GM21619 (cell line): ENCODE results near the gene JTB.

Experiments
- ATAC-seq: cut with Tn5 transposase; IDR thresholded peaks from one replicate; pipeline ENCODE4 v1.9.1; 2021; ENCODE audit not compliant: unreplicated experiment

JTB gene

GRCh38 chr1:153956997-153957715 lies 20.3 kb downstream of the JTB start:
- no peak for ATAC-seq

- no peak for ATAC-seq
Measured at GRCh38 chr1:153954826-153955225, 22.6 kb downstream of the JTB start.

- no peak for ATAC-seq
Measured at GRCh38 chr1:153953859-153954365, 23.6 kb downstream of the JTB start.

GRCh38 chr1:153951801-153952200 lies 25.7 kb downstream of the JTB start:
- no peak for ATAC-seq

- ATAC-seq: no peak
Measured at GRCh38 chr1:153951183-153951582, 26.3 kb downstream of the JTB start.

GRCh38 chr1:153946622-153947241 lies 30.7 kb downstream of the JTB start, which contains the start of gene DENND4B:
Gene DENND4B, minus strand, starts transcription at chr1:153946718. Its CDS starts 2,344 bp downstream, at chr1:153944374.
- peak; percentile 53 for ATAC-seq

- ATAC-seq: peak; percentile 73
Measured at GRCh38 chr1:153945795-153946621, 31.5 kb downstream of the JTB start.

- peak; percentile 11 for ATAC-seq
Measured at GRCh38 chr1:153945131-153945794, 32.2 kb downstream of the JTB start.

GRCh38 chr1:153944827-153945117 lies 32.7 kb downstream of the JTB start:
- no peak for ATAC-seq

- no peak for ATAC-seq
Measured at GRCh38 chr1:153944005-153944826, 33.3 kb downstream of the JTB start.

- no peak for ATAC-seq
Measured at GRCh38 chr1:153942766-153943549, 34.5 kb downstream of the JTB start.

GRCh38 chr1:153941826-153942725 lies 35.4 kb downstream of the JTB start:
- ATAC-seq: no peak

- no peak for ATAC-seq
Measured at GRCh38 chr1:153940756-153941155, 36.7 kb downstream of the JTB start.

- no peak for ATAC-seq
Measured at GRCh38 chr1:153939476-153939875, 38.0 kb downstream of the JTB start.

- no peak for ATAC-seq
Measured at GRCh38 chr1:153938996-153939395, 38.5 kb downstream of the JTB start.

- no peak for ATAC-seq
Measured at GRCh38 chr1:153937331-153937730, 40.1 kb downstream of the JTB start.

GRCh38 chr1:153936011-153936802 lies 41.3 kb downstream of the JTB start:
- no peak for ATAC-seq

- ATAC-seq: no peak
Measured at GRCh38 chr1:153934746-153935145, 42.7 kb downstream of the JTB start.
